IgD-negative memory B cell (primary cell): Measurements from ENCODE around the gene TOX3. TPM values are rescaled to one million over a fixed set of nuclear protein-coding genes. Genes with fewer than 3 reads are reported as not detected.

ENCODE experiments used
- H3K27ac Mint-ChIP-seq, 3 donors: one replicate each; pipeline ENCODE4 v1.8.0; 2020 to 2022; ENCODE audit warnings: mild to moderate bottlenecking in 3 of 3, mixed read lengths in 3 of 3, moderate library complexity in 1 of 3
- H3K27me3 Mint-ChIP-seq: one replicate; pipeline ENCODE4 v1.8.0; 2021; ENCODE audit warnings: mixed read lengths
- H3K36me3 Mint-ChIP-seq: one replicate; pipeline ENCODE4 v1.8.0; 2020; ENCODE audit warnings: mild to moderate bottlenecking, mixed read lengths
- H3K4me1 Mint-ChIP-seq, 3 donors: one replicate each; pipeline ENCODE4 v1.8.0; 2020 to 2022; ENCODE audit warnings: mixed read lengths in 3 of 3, mild to moderate bottlenecking in 1 of 3
- H3K4me3 Mint-ChIP-seq, 4 donors: one replicate each; pipeline ENCODE4 v1.8.0; 2020 to 2022; ENCODE audit warnings: mild to moderate bottlenecking in 4 of 4, mixed read lengths in 4 of 4, moderate library complexity in 3 of 4
- H3K9me3 Mint-ChIP-seq, 3 donors: one replicate each; pipeline ENCODE4 v1.8.0; 2020 to 2021; ENCODE audit warnings: mixed read lengths in 3 of 3, mild to moderate bottlenecking in 1 of 3
- polyA plus RNA-seq: library from polyadenylated mRNA; unstranded; fragments of 300-500 nt; fragmentation: Illumina TruSeq; gene quantifications from one replicate; pipeline ENCODE4 v1.2.3, GENCODE V29; 2021

The TOX3 gene
- polyA plus RNA-seq, 1 donor from 2014 or later: not detected

DNA sequence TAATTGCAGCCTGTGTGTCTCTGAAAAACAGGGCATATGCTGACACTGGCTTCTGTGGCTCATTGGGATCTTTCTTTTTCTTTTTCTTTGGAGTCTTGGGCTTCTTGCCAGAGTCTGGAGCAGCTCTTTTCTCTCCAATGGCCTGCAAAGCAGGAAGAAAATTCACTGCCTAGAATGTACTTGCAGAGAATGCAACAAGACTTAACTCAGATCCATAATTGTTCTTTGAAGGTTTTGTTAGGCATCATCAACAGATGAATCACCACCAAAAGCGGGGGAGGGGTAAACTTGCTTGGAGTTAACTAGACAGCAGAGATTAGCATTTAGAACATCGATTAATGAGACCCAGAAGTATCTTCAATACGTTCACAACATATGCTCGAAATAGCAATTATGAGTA, 100.9 kb downstream of the TOX3 start:
- Mint-ChIP-seq H3K9me3 (peaks cover 0 to 3% (median 0%) of the 10 kb centered on the region in 3 donors), H3K4me1 (no peaks in the 10 kb centered on the region), H3K27ac (no peak overlapping the region), H3K27me3 (no peaks in the 10 kb centered on the region), H3K36me3 (no peaks in the 10 kb centered on the region), H3K4me3 (no peak overlapping the region)

DNA sequence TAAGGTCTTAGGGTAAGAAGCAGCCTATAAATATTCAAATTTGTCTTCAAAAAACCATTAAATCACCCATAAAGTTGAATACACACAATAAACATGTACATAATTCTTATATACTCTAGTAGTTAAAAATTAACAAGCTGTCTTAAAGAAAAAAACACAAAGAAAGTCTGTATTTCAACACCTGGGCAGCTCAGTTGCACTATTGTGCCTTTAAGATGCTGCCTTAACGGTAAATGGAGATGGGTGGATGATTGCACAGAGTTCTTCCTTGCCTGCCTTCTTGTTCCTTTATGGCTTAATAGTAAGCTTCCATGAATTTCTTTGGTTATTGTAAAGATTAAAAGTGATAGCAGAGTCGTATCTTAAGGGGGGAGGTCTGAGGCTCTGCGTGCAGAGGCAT, 105.1 kb downstream of the TOX3 start:
- Mint-ChIP-seq H3K27me3 (no peaks in the 10 kb centered on the region), H3K36me3 (no peaks in the 10 kb centered on the region), H3K4me1 (no peaks in the 10 kb centered on the region), H3K27ac (no peak overlapping the region), H3K9me3 (peaks cover 2 to 4% (median 3%) of the 10 kb centered on the region in 3 donors), H3K4me3 (no peak overlapping the region)

DNA sequence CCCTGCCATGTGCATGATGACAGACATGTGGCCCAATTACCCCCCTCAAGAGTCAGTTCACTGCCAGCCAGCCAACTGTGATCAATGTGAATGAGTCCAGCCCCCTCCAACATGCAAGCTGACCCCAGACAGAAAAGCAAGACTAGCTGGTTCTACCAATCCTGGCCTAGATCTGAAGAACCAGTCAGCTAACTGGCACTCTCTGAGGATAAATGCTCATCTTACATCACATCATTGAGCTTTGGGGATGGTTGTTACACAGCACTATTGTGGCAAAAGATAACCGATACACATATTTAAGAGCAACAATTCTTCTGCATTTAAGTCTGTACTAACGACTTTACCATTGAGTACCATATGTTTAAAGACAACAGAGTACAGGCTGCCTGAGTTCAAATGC, 106.7 kb downstream of the TOX3 start:
- Mint-ChIP-seq H3K9me3 (peaks cover 2 to 4% (median 3%) of the 10 kb centered on the region in 3 donors), H3K36me3 (no peaks in the 10 kb centered on the region), H3K4me3 (no peak overlapping the region), H3K4me1 (no peaks in the 10 kb centered on the region), H3K27ac (no peak overlapping the region), H3K27me3 (no peaks in the 10 kb centered on the region)

DNA sequence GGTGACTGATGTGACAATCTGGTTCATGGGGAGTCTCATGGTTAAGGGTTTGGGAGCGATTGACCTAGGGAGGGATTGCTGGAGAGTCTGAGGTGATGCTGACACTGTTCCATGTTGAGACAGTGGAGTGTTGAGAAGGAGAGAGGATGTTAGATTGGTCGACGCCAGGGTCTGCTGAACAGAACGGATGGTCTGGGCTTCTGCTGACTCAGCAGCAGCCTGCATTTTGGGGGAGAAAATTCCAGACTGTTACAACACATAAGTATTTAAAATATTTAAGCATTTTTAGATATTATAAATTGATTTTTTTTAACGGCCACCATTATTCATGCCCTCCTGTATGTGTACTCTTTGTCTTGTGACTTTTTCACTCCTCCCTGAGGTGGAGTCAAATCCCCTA, 107.2 kb downstream of the TOX3 start:
- H3K9me3 Mint-ChIP-seq: peaks cover 2 to 4% (median 3%) of the 10 kb centered on the region in 3 donors
- no peak overlapping the region for H3K4me3 Mint-ChIP-seq
- no peaks in the 10 kb centered on the region for H3K27me3 Mint-ChIP-seq
- H3K27ac Mint-ChIP-seq: no peak overlapping the region
- no peaks in the 10 kb centered on the region for H3K4me1 Mint-ChIP-seq
- no peaks in the 10 kb centered on the region for H3K36me3 Mint-ChIP-seq

DNA sequence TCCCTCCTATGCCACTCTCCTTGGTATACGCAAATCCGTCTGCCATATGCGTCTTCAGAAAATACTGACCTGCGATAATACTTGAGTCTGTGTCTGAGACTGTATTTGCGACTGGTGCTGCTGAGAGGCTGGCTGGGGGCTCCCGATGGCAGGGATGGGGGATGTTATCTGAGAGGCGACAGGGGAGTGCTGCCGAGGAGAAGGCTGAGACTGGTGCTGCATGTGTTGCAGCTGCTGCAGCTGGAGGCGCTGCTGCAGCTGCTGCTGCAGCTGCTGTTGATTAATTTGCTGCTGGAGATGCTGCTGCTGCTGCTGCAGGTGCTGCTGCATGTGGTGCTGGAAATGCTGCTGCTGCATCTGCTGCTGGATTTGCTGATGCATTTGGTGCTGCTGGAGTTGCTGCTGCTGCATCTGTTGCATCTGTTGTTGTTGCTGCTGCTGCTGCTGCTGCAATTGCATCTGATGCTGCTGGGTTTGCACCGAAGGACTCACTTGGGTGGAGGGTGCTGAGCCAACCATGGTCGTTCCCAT, 107.7 kb downstream of the TOX3 start:
- Mint-ChIP-seq H3K4me3 (no peak overlapping the region), H3K9me3 (peaks cover 2 to 5% (median 4%) of the 10 kb centered on the region in 3 donors), H3K36me3 (no peaks in the 10 kb centered on the region), H3K27ac (no peak overlapping the region), H3K27me3 (no peaks in the 10 kb centered on the region), H3K4me1 (no peaks in the 10 kb centered on the region)

DNA sequence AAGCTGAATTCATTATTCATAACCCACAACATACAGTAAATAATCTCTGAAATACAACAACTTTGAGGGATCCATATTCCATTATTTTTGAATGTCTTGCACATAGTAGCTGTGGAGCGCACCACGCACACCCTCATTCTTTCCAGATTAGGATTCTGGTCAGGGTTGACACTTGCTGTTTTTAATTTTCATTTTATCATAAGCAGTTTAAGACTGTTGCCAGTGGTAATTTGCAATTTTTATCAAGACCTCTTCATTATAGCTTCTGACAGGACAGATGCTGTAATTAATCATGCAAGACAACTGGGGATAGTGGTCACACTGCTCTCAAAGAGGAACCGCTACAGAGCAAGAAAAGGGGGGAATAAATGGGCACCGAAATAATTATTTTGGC, 109.7 kb downstream of the TOX3 start:
- H3K4me3 Mint-ChIP-seq: no peak overlapping the region

DNA sequence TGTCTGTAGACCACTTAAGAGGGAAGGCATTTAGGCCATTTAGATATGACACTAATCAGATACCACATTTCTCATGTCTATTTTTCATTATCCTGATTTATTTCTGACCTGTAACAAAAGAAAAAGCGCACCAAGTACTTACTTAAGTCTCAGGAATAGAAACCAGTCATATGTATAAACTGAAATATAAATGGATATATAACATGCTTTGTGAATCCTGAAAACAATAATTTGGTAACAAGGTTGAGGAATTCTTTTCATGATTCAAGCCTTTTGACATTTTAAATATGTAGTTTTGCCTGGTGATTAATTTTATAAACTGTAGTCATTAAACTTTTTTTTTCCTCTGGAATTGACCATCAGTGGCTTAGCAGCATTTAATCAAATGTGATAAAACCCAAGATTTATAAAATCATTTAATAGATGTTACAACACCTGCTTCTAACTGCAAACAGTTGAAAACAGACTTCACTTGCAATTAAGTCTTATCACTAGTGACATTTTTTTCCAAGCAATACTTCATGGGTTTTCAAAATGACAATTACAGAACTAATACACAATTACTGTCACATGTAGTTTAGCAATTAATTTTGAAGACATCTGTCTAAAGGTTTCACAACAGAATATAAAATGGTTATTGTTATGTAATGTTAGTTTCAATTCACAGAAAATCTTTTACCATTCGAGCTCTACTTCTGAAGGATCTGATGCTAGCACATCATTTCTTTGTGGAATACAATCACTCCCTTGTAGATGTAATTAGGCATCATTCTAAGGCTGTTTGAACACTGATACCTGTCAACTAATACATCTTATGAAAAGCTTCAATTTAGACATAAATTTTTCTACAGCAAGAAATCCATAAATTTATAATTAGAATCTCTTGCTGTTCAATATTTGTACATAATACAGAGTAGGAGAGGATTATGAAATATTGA, 110.3 kb downstream of the TOX3 start:
- Mint-ChIP-seq H3K4me1 (no peaks in the 10 kb centered on the region), H3K27ac (no peak overlapping the region), H3K4me3 (no peak overlapping the region), H3K9me3 (peaks cover 2 to 8% (median 4%) of the 10 kb centered on the region in 3 donors), H3K36me3 (no peaks in the 10 kb centered on the region), H3K27me3 (no peaks in the 10 kb centered on the region)

More for the DNA sequence above, 109.7 kb downstream of the TOX3 start:
- no peak overlapping the region for H3K27ac Mint-ChIP-seq
- no peaks in the 10 kb centered on the region for H3K36me3 Mint-ChIP-seq
- peaks cover 2 to 8% (median 4%) of the 10 kb centered on the region in 3 donors for H3K9me3 Mint-ChIP-seq
- H3K4me1 Mint-ChIP-seq: no peaks in the 10 kb centered on the region
- no peaks in the 10 kb centered on the region for H3K27me3 Mint-ChIP-seq

DNA sequence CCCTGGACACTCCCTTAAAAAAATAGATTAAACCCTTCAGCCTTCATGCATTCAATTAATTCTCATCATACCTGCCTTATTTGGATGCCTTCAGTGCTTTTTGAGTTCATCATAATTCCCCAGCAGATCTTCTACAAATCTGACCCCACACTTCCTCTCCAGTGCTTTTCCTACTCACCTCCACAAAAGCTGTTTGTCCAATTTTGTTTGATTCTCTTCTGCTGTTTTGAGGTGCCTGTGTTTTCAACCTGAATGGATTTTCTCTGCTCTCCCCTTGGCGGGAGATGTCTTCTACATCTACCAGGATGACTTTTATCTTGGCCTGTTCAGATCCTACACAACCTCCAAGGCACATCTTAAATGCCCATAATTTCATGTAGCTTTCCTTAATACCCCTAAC, 112.7 kb downstream of the TOX3 start:
- Mint-ChIP-seq H3K36me3 (no peaks in the 10 kb centered on the region), H3K9me3 (peaks cover 0 to 5% (median 0%) of the 10 kb centered on the region in 3 donors), H3K27me3 (no peaks in the 10 kb centered on the region), H3K4me3 (no peak overlapping the region), H3K4me1 (no peaks in the 10 kb centered on the region), H3K27ac (no peak overlapping the region)

DNA sequence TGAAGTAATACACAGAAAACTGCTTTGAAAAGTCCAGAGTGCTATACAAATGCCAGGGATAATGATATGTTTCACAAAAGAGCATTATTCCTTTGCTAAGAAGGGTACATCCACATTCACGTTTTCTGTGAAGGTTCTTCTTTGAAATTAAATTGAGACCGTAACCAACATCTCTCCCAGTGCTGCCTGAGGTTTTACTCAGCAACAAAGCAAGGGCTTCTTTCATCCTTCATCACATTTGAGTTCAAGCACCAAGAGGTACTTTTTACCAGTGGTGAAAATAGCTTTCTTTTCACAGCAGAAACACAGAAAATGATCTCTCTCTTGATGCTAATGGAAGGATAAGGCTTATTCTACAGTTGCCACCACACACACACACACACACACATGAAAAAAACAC, 113.3 kb downstream of the TOX3 start:
- no peaks in the 10 kb centered on the region for H3K4me1 Mint-ChIP-seq
- no peaks in the 10 kb centered on the region for H3K36me3 Mint-ChIP-seq
- no peak overlapping the region for H3K27ac Mint-ChIP-seq
- H3K4me3 Mint-ChIP-seq: no peak overlapping the region
- H3K27me3 Mint-ChIP-seq: no peaks in the 10 kb centered on the region
- peaks cover 0 to 5% (median 0%) of the 10 kb centered on the region in 3 donors for H3K9me3 Mint-ChIP-seq

DNA sequence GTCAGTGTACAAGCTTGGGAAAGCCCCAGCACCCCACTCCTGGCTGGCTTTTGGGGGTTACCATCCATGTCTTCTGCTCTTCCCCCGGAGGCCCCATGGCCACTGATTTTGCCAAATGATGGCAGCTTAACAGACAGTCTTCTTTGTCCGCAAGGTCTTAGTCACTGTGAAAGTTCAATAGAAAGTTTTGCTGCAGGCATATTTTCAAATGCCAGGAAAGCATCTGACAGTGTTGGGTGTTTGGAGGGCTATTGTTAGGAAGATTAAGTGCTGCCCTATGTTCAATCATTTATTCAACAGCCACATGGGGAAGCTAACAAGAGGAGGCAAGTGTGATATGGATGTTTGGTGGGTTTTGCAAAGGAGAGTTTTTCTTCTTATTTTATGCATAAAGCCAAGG, 122.4 kb downstream of the TOX3 start:
- Mint-ChIP-seq H3K9me3 (peaks cover 0 to 17% (median 4%) of the 10 kb centered on the region in 3 donors), H3K27me3 (no peaks in the 10 kb centered on the region), H3K27ac (no peak overlapping the region), H3K4me3 (no peak overlapping the region), H3K36me3 (no peaks in the 10 kb centered on the region), H3K4me1 (no peaks in the 10 kb centered on the region)

DNA sequence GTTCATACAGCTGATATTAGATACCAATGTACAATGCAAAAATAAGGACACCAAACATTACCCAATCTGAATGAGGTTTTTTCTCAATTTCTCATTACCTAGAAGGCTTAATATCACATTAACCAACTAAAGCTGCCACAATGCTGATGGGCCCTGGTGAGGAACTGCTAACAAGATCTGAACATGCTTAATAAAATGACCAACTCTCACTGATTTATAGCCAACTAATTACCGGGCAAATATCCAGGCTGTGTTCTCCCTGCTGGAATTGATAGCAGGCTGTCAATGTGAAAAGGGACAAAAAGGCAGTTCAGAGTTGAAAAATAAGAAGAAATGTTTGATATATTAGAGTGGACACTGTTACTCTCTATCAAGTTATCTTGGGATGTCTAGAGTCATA, 124.6 kb downstream of the TOX3 start:
- no peaks in the 10 kb centered on the region for H3K4me1 Mint-ChIP-seq
- no peaks in the 10 kb centered on the region for H3K36me3 Mint-ChIP-seq
- H3K27ac Mint-ChIP-seq: no peak overlapping the region
- no peak overlapping the region for H3K4me3 Mint-ChIP-seq
- no peaks in the 10 kb centered on the region for H3K27me3 Mint-ChIP-seq
- peaks cover 0 to 17% (median 2%) of the 10 kb centered on the region in 3 donors for H3K9me3 Mint-ChIP-seq

DNA sequence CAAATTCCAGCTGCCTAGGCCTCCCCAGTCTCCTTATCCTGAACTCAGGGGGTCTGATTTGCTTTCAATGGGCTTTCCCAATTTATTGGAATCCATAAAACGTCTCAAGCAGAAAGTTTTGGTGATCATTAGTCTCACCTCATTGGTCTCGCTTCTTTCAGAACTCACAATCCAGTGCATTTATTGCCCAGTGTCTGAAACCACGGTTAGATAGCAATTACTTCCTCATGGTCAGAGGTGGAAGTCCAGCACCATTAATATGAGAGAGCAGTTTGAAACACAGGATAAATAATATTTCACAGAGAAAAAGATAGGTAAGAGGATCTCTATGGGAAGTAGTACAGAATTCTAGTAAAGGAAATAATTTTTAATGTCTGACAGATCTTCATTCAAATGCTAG, 128.7 kb downstream of the TOX3 start:
- Mint-ChIP-seq H3K9me3 (peaks cover 3 to 23% (median 3%) of the 10 kb centered on the region in 3 donors), H3K27ac (no peak overlapping the region), H3K36me3 (no peaks in the 10 kb centered on the region), H3K4me1 (no peaks in the 10 kb centered on the region), H3K27me3 (no peaks in the 10 kb centered on the region), H3K4me3 (no peak overlapping the region)

DNA sequence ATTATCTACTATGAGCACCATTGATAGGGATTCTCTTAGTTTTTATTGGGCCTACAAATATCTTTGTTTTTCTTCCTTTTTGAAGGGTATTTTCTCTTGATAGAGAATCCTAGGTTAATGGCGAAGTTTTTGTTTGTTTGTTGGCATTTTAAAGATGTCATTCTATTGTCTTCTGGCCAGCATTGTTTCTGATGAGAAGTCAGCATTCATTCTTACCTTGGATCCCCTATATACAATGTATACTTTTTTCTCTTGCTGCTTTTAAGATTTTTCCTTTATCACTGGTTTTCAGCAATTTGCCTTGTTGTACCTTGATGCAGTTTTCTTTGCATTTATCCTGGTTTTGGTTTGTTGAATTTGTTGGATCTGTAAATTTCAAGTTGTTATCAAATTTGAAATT, 130.1 kb downstream of the TOX3 start:
- H3K4me3 Mint-ChIP-seq: peak overlapping the region in 1 of 4 donors; percentile 27
- H3K9me3 Mint-ChIP-seq: peaks cover 1 to 27% (median 3%) of the 10 kb centered on the region in 3 donors
- H3K27me3 Mint-ChIP-seq: no peaks in the 10 kb centered on the region

DNA sequence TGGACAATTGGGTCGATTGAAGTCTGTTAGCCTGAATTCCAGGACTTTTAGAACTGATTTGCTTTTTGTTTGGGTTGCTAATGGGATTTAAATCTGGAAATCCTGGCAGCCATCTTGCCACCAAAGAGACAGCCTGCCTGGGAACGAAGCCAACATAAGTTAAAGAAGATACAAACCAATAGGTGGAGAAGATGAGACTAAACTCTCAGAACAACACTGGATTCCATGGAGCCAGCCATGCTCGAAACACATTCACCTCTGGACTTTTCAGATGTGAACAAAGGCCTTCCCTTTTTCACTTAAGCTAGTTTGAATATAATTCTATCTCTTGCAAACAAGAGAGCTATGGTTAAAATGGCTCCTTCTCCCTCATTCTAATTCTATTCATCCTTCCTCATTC, 135.9 kb downstream of the TOX3 start:
- H3K9me3 Mint-ChIP-seq: peaks cover 0 to 20% (median 4%) of the 10 kb centered on the region in 3 donors
- H3K4me1 Mint-ChIP-seq: no peaks in the 10 kb centered on the region
- H3K27ac Mint-ChIP-seq: no peak overlapping the region
- H3K4me3 Mint-ChIP-seq: no peak overlapping the region
- no peaks in the 10 kb centered on the region for H3K36me3 Mint-ChIP-seq
- no peaks in the 10 kb centered on the region for H3K27me3 Mint-ChIP-seq

More for the DNA sequence above, 130.1 kb downstream of the TOX3 start:
- Mint-ChIP-seq H3K4me1 (no peaks in the 10 kb centered on the region), H3K36me3 (no peaks in the 10 kb centered on the region), H3K27ac (no peak overlapping the region)

DNA sequence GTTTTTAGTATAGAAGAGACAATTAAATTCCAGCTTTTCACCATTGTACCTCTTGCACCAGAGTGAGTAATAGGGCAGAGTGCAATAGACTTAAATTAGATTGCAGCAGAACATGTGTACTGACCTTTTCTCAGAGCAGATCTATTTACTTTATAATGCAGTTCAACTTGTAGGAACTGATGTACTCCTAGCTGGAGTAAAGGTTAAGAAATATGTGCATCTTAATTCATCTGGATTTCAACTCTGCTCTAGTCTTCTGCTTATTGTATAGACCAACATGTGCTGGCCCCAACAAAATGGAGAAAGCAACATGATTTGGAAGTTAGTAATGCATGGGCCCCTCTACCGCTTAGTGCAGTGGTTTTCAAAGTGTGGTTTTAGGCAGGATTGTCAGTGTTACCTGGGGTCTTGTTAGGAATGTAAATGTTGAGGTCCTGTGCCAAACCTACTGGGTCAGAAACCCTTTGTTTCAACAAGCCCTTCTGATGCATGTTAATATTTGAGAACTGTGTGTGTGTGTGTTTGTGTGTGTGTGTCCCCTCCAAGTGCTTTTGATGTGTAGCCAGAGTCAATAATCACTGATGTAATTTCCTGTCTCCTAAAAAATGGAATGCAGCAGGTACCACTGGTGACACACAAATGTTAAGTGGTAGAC, 138.6 kb downstream of the TOX3 start:
- Mint-ChIP-seq H3K36me3 (no peaks in the 10 kb centered on the region), H3K9me3 (peaks cover under 1 to 23% (median 4%) of the 10 kb centered on the region in 3 donors), H3K27ac (no peak overlapping the region), H3K4me3 (no peak overlapping the region), H3K27me3 (no peaks in the 10 kb centered on the region), H3K4me1 (no peaks in the 10 kb centered on the region)
